HL-60 (cell line): ENCODE data around the gene SMIM7.

Experiments used
- DNase-seq, 2 experiments: peaks; one replicate each; pipeline ENCODE4 v3.0.0-alpha.2; 2010 to 2020; ENCODE audit warnings: low read depth in 1 of 2, low spot score in 1 of 2
- H3K27ac ChIP-seq: fragments of 250-450 bp; sonication (Bioruptor Pico); replicated peaks from 2 replicates; pipeline ENCODE4 v1.5.1; 2020; ENCODE audit warnings: mild to moderate bottlenecking, moderate library complexity
- H3K27me3 ChIP-seq: fragments of 250-450 bp; sonication (Bioruptor Pico); 2 replicates; pipeline ENCODE4 v1.5.1; 2021; ENCODE audit warnings: mild to moderate bottlenecking, moderate library complexity; ENCODE audit not compliant: insufficient read depth, poor library complexity, severe bottlenecking
- H3K4me3 ChIP-seq: replicated peaks from 2 replicates; pipeline ENCODE4 v1.5.1; 2011; ENCODE audit warnings: mild to moderate bottlenecking, control low read depth, low read length; ENCODE audit not compliant: insufficient read depth
- GABPA ChIP-seq: IDR thresholded peaks from 2 replicates; pipeline ENCODE4 v1.6.1; 2012; ENCODE audit warnings: low read depth
- POLR2AphosphoS5 ChIP-seq: IDR thresholded peaks from 2 replicates; pipeline ENCODE4 v1.6.1; 2012; ENCODE audit warnings: low read depth
- SPI1 ChIP-seq: IDR thresholded peaks from 2 replicates; pipeline ENCODE4 v1.6.1; 2012; ENCODE audit warnings: low read depth, mild to moderate bottlenecking, borderline replicate concordance
- TF ChIP-seq, protein P1 (sequence below): IDR thresholded peaks from one replicate; pipeline ENCODE4 v1.5.1; 2011; ENCODE audit warnings: low read length, control low read depth, inconsistent platforms; ENCODE audit not compliant: insufficient read depth
- TF ChIP-seq, protein P2 (sequence below): IDR thresholded peaks from 2 replicates; pipeline ENCODE4 v1.6.1; 2012; ENCODE audit warnings: low read depth; ENCODE audit not compliant: insufficient replicate concordance

The SMIM7 gene

DNA sequence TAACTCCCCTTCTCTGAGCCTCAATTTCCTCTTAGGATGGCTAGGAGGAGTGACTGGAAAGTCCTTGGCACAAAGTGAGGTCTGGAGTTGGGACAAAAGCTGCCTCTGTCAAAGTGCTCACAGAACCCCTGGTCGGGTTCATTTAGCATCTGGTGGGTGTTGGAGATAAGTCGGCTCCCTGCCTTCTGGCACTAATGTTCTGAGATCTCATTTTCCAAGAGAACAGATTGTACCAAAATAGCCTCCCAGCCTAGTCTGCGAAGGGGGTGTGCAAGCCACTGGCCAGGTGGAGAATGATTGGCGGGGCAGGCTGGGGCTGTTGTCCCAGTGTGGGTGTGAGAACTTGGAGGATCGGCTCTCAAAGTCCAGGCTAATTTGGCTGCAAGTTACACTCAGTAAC is 39.0 kb upstream of the SMIM7 start:
- no peak overlapping the region for H3K4me3 ChIP-seq
- H3K27me3 ChIP-seq: no peaks in the 10 kb centered on the region
- DNase-seq: no peak
- TF ChIP-seq, protein P1, sequence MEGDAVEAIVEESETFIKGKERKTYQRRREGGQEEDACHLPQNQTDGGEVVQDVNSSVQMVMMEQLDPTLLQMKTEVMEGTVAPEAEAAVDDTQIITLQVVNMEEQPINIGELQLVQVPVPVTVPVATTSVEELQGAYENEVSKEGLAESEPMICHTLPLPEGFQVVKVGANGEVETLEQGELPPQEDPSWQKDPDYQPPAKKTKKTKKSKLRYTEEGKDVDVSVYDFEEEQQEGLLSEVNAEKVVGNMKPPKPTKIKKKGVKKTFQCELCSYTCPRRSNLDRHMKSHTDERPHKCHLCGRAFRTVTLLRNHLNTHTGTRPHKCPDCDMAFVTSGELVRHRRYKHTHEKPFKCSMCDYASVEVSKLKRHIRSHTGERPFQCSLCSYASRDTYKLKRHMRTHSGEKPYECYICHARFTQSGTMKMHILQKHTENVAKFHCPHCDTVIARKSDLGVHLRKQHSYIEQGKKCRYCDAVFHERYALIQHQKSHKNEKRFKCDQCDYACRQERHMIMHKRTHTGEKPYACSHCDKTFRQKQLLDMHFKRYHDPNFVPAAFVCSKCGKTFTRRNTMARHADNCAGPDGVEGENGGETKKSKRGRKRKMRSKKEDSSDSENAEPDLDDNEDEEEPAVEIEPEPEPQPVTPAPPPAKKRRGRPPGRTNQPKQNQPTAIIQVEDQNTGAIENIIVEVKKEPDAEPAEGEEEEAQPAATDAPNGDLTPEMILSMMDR: no peak
- TF ChIP-seq, protein P2, sequence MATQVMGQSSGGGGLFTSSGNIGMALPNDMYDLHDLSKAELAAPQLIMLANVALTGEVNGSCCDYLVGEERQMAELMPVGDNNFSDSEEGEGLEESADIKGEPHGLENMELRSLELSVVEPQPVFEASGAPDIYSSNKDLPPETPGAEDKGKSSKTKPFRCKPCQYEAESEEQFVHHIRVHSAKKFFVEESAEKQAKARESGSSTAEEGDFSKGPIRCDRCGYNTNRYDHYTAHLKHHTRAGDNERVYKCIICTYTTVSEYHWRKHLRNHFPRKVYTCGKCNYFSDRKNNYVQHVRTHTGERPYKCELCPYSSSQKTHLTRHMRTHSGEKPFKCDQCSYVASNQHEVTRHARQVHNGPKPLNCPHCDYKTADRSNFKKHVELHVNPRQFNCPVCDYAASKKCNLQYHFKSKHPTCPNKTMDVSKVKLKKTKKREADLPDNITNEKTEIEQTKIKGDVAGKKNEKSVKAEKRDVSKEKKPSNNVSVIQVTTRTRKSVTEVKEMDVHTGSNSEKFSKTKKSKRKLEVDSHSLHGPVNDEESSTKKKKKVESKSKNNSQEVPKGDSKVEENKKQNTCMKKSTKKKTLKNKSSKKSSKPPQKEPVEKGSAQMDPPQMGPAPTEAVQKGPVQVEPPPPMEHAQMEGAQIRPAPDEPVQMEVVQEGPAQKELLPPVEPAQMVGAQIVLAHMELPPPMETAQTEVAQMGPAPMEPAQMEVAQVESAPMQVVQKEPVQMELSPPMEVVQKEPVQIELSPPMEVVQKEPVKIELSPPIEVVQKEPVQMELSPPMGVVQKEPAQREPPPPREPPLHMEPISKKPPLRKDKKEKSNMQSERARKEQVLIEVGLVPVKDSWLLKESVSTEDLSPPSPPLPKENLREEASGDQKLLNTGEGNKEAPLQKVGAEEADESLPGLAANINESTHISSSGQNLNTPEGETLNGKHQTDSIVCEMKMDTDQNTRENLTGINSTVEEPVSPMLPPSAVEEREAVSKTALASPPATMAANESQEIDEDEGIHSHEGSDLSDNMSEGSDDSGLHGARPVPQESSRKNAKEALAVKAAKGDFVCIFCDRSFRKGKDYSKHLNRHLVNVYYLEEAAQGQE: no peak
- TF ChIP-seq SPI1 (no peak), POLR2AphosphoS5 (no peak), GABPA (no peak)
- no peak overlapping the region for H3K27ac ChIP-seq

DNA sequence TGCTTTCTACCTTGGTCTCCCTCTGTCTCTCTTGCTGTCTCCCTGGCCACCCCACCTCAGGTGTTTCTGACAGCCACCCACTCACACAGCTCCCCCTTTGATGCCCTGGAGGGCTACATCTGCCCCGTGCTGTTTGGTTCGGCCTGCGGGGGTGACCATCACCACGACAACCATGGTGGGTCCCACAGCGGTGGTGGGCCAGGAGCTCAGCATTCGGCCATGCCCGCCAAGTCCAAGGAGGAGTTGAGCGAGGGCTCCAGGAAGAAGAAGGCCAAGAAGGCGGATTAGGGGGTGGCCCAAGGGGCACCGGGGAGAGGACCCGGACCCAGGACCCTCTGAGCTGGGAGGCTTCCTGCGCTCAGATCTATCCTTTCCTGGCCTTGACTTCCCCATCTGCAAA is 28.1 kb upstream of the SMIM7 start:
- DNase-seq: no peak
- H3K4me3 ChIP-seq: no peak overlapping the region
- H3K27me3 ChIP-seq: no peaks in the 10 kb centered on the region
- TF ChIP-seq, protein P2: no peak
- TF ChIP-seq POLR2AphosphoS5: no peak
- no peak overlapping the region for H3K27ac ChIP-seq

DNA sequence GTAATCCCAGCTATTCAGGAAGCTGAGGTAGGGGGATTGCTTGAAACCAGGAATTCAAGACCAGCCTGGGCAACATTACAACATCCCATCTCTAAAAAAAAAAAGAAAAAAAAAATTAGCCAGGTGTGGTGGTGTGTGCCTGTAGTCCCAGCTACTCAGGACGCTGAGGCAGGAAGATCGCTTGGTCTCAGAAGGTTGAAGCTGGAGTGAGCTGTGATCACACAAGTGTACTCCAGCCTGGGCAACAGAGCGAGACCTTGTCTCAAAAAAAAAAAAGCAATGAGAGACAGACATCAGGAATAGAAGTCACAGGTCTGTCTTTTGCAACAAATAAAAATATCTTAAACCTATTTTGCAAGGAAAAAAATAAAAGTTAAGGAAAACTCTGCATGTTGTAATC is 24.3 kb upstream of the SMIM7 start:
- no peak for DNase-seq
- no peak overlapping the region for H3K27ac ChIP-seq
- H3K4me3 ChIP-seq: no peak overlapping the region
- TF ChIP-seq, protein P2: no peak
- TF ChIP-seq SPI1 (no peak), GABPA (no peak), POLR2AphosphoS5 (no peak)
- TF ChIP-seq, protein P1: no peak
- H3K27me3 ChIP-seq: no peaks in the 10 kb centered on the region

DNA sequence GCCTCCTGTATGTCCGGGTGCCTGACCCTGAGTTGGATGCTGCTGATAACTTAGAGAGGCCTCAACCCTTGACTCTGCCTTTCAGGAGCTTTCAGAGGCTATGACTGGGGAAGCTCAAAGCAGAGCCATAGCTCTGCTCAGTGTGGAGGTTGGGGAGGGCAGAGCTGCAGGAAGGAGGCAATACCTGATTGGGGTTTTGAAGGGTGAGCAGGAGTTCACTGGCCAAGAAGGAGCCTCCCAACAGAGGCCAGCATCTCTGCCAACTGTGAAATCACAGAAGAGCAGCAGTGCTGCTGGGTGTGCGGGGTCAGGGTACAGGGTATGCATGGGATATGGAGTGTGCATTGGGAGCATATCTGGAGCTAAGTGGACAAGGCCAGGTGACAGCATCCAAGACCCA is 22.6 kb upstream of the SMIM7 start:
- no peaks in the 10 kb centered on the region for H3K27me3 ChIP-seq
- TF ChIP-seq POLR2AphosphoS5: no peak
- no peak for TF ChIP-seq GABPA
- TF ChIP-seq, protein P1: no peak
- TF ChIP-seq, protein P2: no peak
- no peak for TF ChIP-seq SPI1
- H3K27ac ChIP-seq: no peak overlapping the region
- no peak overlapping the region for H3K4me3 ChIP-seq
- no peak for DNase-seq
